Measurements from ENCODE around the gene PRKRIP1.

PRKRIP1 gene

GRCh38 chr7:102455596-102455995, 59.4 kb downstream of the PRKRIP1 start:
- no peak for TF ChIP-seq CTCF (IDR thresholded peaks at IDR 0.05; ENCODE audit: control insufficient read depth, extremely low read depth, insufficient read depth)
- H3K4me3 ChIP-seq (ENCODE audit: low read depth, low read length) = no peak overlapping the region
- no peak for DNase-seq (ENCODE audit: low read depth)

- TF ChIP-seq CTCF (IDR thresholded peaks at IDR 0.05; ENCODE audit: control insufficient read depth, extremely low read depth, insufficient read depth) = no peak
- DNase-seq (ENCODE audit: low read depth) = no peak
- no peak overlapping the region for H3K4me3 ChIP-seq (ENCODE audit: low read depth, low read length)
Measured at GRCh38 chr7:102456327-102456726, 60.2 kb downstream of the PRKRIP1 start.

GRCh38 chr7:102457352-102457924, 61.3 kb downstream of the PRKRIP1 start:
- DNase-seq (ENCODE audit: low read depth) = no peak
- TF ChIP-seq CTCF (IDR thresholded peaks at IDR 0.05; ENCODE audit: control insufficient read depth, extremely low read depth, insufficient read depth) = no peak

GRCh38 chr7:102459221-102459844, 63.2 kb downstream of the PRKRIP1 start:
- H3K4me3 ChIP-seq (ENCODE audit: low read depth, low read length) = no peak overlapping the region
- DNase-seq (ENCODE audit: low read depth) = no peak
- TF ChIP-seq CTCF (IDR thresholded peaks at IDR 0.05; ENCODE audit: control insufficient read depth, extremely low read depth, insufficient read depth) = no peak

More at GRCh38 chr7:102457352-102457924, 61.3 kb downstream of the PRKRIP1 start:
- H3K4me3 ChIP-seq (ENCODE audit: low read depth, low read length) = no peak overlapping the region

- DNase-seq (ENCODE audit: low read depth) = no peak
- no peak overlapping the region for H3K4me3 ChIP-seq (ENCODE audit: low read depth, low read length)
- TF ChIP-seq CTCF (IDR thresholded peaks at IDR 0.05; ENCODE audit: control insufficient read depth, extremely low read depth, insufficient read depth) = no peak
Measured at GRCh38 chr7:102460467-102460866, 64.3 kb downstream of the PRKRIP1 start.

- DNase-seq (ENCODE audit: low read depth) = no peak
- no peak for TF ChIP-seq CTCF (IDR thresholded peaks at IDR 0.05; ENCODE audit: control insufficient read depth, extremely low read depth, insufficient read depth)
- peak overlapping the region; percentile 97 for H3K4me3 ChIP-seq (ENCODE audit: low read depth, low read length)
Measured at GRCh38 chr7:102463841-102464576, 67.8 kb downstream of the PRKRIP1 start.
